Measurements from ENCODE around the gene PTPRF.

DNA sequence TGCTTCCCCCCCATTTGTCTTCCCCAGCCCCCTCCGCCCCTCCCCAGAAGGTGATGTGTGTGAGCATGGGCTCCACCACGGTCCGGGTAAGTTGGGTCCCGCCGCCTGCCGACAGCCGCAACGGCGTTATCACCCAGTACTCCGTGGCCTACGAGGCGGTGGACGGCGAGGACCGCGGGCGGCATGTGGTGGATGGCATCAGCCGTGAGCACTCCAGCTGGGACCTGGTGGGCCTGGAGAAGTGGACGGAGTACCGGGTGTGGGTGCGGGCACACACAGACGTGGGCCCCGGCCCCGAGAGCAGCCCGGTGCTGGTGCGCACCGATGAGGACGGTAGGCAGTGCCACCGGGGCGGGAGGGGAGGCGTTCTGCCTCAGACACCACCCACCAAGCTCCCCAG, 67.0 kb downstream of the PTPRF start:
- TF ChIP-seq, protein P1, sequence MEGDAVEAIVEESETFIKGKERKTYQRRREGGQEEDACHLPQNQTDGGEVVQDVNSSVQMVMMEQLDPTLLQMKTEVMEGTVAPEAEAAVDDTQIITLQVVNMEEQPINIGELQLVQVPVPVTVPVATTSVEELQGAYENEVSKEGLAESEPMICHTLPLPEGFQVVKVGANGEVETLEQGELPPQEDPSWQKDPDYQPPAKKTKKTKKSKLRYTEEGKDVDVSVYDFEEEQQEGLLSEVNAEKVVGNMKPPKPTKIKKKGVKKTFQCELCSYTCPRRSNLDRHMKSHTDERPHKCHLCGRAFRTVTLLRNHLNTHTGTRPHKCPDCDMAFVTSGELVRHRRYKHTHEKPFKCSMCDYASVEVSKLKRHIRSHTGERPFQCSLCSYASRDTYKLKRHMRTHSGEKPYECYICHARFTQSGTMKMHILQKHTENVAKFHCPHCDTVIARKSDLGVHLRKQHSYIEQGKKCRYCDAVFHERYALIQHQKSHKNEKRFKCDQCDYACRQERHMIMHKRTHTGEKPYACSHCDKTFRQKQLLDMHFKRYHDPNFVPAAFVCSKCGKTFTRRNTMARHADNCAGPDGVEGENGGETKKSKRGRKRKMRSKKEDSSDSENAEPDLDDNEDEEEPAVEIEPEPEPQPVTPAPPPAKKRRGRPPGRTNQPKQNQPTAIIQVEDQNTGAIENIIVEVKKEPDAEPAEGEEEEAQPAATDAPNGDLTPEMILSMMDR (IDR thresholded peaks at IDR 0.05; ENCODE audit: insufficient read depth, low read length, poor library complexity, severe bottlenecking), result no peak
- no peak for TF ChIP-seq EZH2phosphoT487 (conservative IDR thresholded peaks at IDR 0.05; ENCODE audit: low read length)
